ENCODE results near the gene TYW1.
"Not testable (repeated sequence)": the region's sequence is repeated elsewhere in the genome, so short reads cannot be mapped to it uniquely, and the experiment has no call there.

DNA sequence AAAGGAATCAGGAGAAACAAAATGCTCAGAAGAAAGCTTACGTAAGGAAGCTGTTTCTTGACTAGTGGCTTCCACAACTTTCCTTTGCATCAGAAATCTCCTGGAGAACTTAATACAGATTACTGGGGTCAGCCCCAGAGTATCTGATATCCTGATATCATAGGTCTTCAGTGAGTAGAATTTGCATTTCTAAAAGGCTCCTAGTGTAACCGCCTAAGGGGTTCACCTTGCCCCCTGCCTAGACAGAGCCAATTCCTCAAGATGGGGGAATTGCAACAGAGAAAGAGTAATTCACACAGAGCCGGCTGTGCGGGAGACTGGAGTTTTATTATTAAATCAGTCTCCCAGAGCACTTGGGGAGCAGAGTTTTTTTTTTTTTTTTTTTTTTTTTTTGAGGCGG, 251.7 kb downstream of the TYW1 start:
- TF ChIP-seq, protein P1, sequence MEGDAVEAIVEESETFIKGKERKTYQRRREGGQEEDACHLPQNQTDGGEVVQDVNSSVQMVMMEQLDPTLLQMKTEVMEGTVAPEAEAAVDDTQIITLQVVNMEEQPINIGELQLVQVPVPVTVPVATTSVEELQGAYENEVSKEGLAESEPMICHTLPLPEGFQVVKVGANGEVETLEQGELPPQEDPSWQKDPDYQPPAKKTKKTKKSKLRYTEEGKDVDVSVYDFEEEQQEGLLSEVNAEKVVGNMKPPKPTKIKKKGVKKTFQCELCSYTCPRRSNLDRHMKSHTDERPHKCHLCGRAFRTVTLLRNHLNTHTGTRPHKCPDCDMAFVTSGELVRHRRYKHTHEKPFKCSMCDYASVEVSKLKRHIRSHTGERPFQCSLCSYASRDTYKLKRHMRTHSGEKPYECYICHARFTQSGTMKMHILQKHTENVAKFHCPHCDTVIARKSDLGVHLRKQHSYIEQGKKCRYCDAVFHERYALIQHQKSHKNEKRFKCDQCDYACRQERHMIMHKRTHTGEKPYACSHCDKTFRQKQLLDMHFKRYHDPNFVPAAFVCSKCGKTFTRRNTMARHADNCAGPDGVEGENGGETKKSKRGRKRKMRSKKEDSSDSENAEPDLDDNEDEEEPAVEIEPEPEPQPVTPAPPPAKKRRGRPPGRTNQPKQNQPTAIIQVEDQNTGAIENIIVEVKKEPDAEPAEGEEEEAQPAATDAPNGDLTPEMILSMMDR (IDR thresholded peaks at IDR 0.05): not testable (repeated sequence)
- not testable (repeated sequence) for TF ChIP-seq POLR2A (IDR thresholded peaks at IDR 0.05)

Data from adrenal gland (tissue), 5 donors.